ENCODE results near the gene OR5AU1. TPM values are rescaled to one million over a fixed set of nuclear protein-coding genes. Genes with fewer than 3 reads are reported as not detected.
A peak's percentile ranks its signal among the peaks of the same experiment; 100 is the strongest.

Gene OR5AU1
- polyA plus RNA-seq = not detected

- Mint-ChIP-seq H3K4me3 (no peak within 1 kb of the TSS), H3K36me3 (peaks cover 2% of the 10 kb centered on the region), H3K27ac (no peak within 1 kb of the TSS), H3K9me3 (no peaks in the 10 kb centered on the region), H3K27me3 (peaks cover 14% of the 10 kb centered on the region), H3K4me1 (no peaks in the 10 kb centered on the region)
These were observed at the start of gene OR5AU1 for GRCh38 chr14:21155963-21156362. Gene OR5AU1 (minus strand): TSS chr14:21156063. CDS start chr14:21155872, 191 bp downstream.

- H3K27me3 Mint-ChIP-seq = no peaks in the 10 kb centered on the region
- H3K36me3 Mint-ChIP-seq = no peaks in the 10 kb centered on the region
- H3K4me1 Mint-ChIP-seq = peaks cover 2 to 19% (median 14%) of the 10 kb centered on the region in 3 donors
- H3K4me3 Mint-ChIP-seq = no peak overlapping the region
- no peaks in the 10 kb centered on the region for H3K9me3 Mint-ChIP-seq
- H3K27ac Mint-ChIP-seq = no peak overlapping the region
These were observed 49.3 kb upstream of the OR5AU1 start for GRCh38 chr14:21205026-21205677.

- H3K9me3 Mint-ChIP-seq = no peaks in the 10 kb centered on the region
- H3K4me1 Mint-ChIP-seq = peaks cover 2 to 19% (median 16%) of the 10 kb centered on the region in 3 donors
- no peaks in the 10 kb centered on the region for H3K36me3 Mint-ChIP-seq
- peak overlapping the region in 2 of 3 donors; percentile 50 to 54 for H3K27ac Mint-ChIP-seq
- no peak overlapping the region for H3K4me3 Mint-ChIP-seq
- H3K27me3 Mint-ChIP-seq = no peaks in the 10 kb centered on the region
These were observed 48.5 kb upstream of the OR5AU1 start for GRCh38 chr14:21204167-21205025.

GRCh38 chr14:21203470-21204166 is 47.8 kb upstream of the OR5AU1 start:
- H3K4me1 Mint-ChIP-seq = peaks cover 2 to 19% (median 16%) of the 10 kb centered on the region in 3 donors
- H3K36me3 Mint-ChIP-seq = no peaks in the 10 kb centered on the region
- no peaks in the 10 kb centered on the region for H3K27me3 Mint-ChIP-seq
- peak overlapping the region in 2 of 3 donors; percentile 6 to 50 for H3K27ac Mint-ChIP-seq
- H3K9me3 Mint-ChIP-seq = no peaks in the 10 kb centered on the region
- no peak overlapping the region for H3K4me3 Mint-ChIP-seq

- Mint-ChIP-seq H3K9me3 (no peaks in the 10 kb centered on the region), H3K27me3 (no peaks in the 10 kb centered on the region), H3K36me3 (no peaks in the 10 kb centered on the region), H3K27ac (peak overlapping the region in 2 of 3 donors; percentile 6 to 50), H3K4me3 (no peak overlapping the region), H3K4me1 (peaks cover 2 to 19% (median 13%) of the 10 kb centered on the region in 3 donors)
These were observed 46.8 kb upstream of the OR5AU1 start for GRCh38 chr14:21202463-21203358.

GRCh38 chr14:21201732-21202462 is 46.0 kb upstream of the OR5AU1 start:
- no peaks in the 10 kb centered on the region for H3K36me3 Mint-ChIP-seq
- no peaks in the 10 kb centered on the region for H3K27me3 Mint-ChIP-seq
- H3K9me3 Mint-ChIP-seq = no peaks in the 10 kb centered on the region
- H3K27ac Mint-ChIP-seq = no peak overlapping the region
- peaks cover 2 to 19% (median 10%) of the 10 kb centered on the region in 3 donors for H3K4me1 Mint-ChIP-seq
- no peak overlapping the region for H3K4me3 Mint-ChIP-seq

GRCh38 chr14:21200752-21201461 is 45.0 kb upstream of the OR5AU1 start:
- H3K4me1 Mint-ChIP-seq = peaks cover 2 to 19% (median 10%) of the 10 kb centered on the region in 3 donors
- no peaks in the 10 kb centered on the region for H3K36me3 Mint-ChIP-seq
- peak overlapping the region in 1 of 3 donors; percentile 51 for H3K27ac Mint-ChIP-seq
- H3K9me3 Mint-ChIP-seq = no peaks in the 10 kb centered on the region
- H3K27me3 Mint-ChIP-seq = no peaks in the 10 kb centered on the region
- H3K4me3 Mint-ChIP-seq = no peak overlapping the region

- H3K27ac Mint-ChIP-seq = no peak overlapping the region
- no peak overlapping the region for H3K4me3 Mint-ChIP-seq
- peaks cover 2 to 19% (median 10%) of the 10 kb centered on the region in 3 donors for H3K4me1 Mint-ChIP-seq
- H3K27me3 Mint-ChIP-seq = no peaks in the 10 kb centered on the region
- no peaks in the 10 kb centered on the region for H3K9me3 Mint-ChIP-seq
- no peaks in the 10 kb centered on the region for H3K36me3 Mint-ChIP-seq
These were observed 44.0 kb upstream of the OR5AU1 start for GRCh38 chr14:21199611-21200560.

GRCh38 chr14:21197418-21198205 is 41.7 kb upstream of the OR5AU1 start:
- no peaks in the 10 kb centered on the region for H3K36me3 Mint-ChIP-seq
- H3K4me1 Mint-ChIP-seq = peaks cover 6% of the 10 kb centered on the region in 3 donors
- no peaks in the 10 kb centered on the region for H3K9me3 Mint-ChIP-seq
- H3K27ac Mint-ChIP-seq = peak overlapping the region in 1 of 3 donors; percentile 14
- H3K4me3 Mint-ChIP-seq = no peak overlapping the region
- peaks cover 2% of the 10 kb centered on the region for H3K27me3 Mint-ChIP-seq

- H3K27me3 Mint-ChIP-seq = peaks cover 2% of the 10 kb centered on the region
- peaks cover 5 to 7% (median 5%) of the 10 kb centered on the region in 3 donors for H3K4me1 Mint-ChIP-seq
- H3K27ac Mint-ChIP-seq = no peak overlapping the region
- no peak overlapping the region for H3K4me3 Mint-ChIP-seq
- no peaks in the 10 kb centered on the region for H3K36me3 Mint-ChIP-seq
- no peaks in the 10 kb centered on the region for H3K9me3 Mint-ChIP-seq
These were observed 38.7 kb upstream of the OR5AU1 start for GRCh38 chr14:21194597-21194996.

- Mint-ChIP-seq H3K36me3 (no peaks in the 10 kb centered on the region), H3K4me3 (peak overlapping the region in 2 of 4 donors; percentile 30 to 80), H3K27ac (peak overlapping the region in 1 of 3 donors; percentile 48), H3K9me3 (no peaks in the 10 kb centered on the region), H3K4me1 (peaks cover 4 to 7% (median 5%) of the 10 kb centered on the region in 3 donors), H3K27me3 (peaks cover 2% of the 10 kb centered on the region)
These were observed 37.1 kb upstream of the OR5AU1 start for GRCh38 chr14:21192875-21193535.

All from IgD-negative memory B cell (primary cell).